ENCODE results near the gene TIFAB. TPM values are rescaled to one million over a fixed set of nuclear protein-coding genes. Genes with fewer than 3 reads are reported as not detected.
A peak's percentile ranks its signal among the peaks of the same experiment; 100 is the strongest.

TIFAB gene
- total RNA-seq, 1 donor from 2014 or later = not detected

GRCh38 chr5:135460246-135461033 is 8.3 kb upstream of the TIFAB start:
- DNase-seq (ENCODE audit: low spot score) = peak; percentile 74

- DNase-seq (ENCODE audit: low spot score) = no peak
Observed at GRCh38 chr5:135458921-135459331, 6.8 kb upstream of the TIFAB start.

GRCh38 chr5:135458356-135458755 is 6.2 kb upstream of the TIFAB start:
- DNase-seq (ENCODE audit: low spot score) = no peak

DNA sequence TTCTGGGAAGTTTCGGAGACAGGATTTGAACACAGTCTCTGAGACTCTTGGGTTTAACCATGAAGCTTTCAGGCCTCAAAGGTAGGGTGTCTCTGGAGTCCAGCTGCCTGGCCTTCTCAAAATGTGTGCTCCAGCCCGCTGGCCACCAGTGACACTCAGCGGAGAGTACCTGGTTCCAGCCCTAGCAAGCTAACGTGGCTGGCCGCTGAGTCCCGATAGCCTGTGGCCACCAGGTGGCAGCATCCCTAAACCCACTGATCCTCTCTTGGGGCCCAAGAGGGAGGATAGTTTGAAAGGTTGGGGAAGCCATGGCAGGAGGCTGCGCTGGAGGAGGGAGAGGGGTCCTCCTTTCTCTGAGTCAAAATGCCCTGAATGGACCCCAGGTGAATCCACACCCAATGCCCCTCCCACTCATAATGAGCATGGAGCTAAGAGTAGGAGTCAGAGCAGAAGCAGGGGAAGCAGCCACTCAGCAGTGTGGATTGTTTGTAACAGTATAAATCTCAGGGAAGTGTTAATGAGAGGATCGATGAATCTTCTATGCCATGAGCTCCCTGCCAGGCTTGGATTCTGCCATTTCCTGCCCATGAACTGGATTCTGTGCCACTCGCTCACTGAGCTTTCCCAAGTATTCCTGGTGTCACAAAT is 5.4 kb upstream of the TIFAB start:
- peak; percentile 81 for DNase-seq (ENCODE audit: low spot score)

GRCh38 chr5:135456238-135457099 is 4.3 kb upstream of the TIFAB start:
- peak; percentile 77 for DNase-seq (ENCODE audit: low spot score)

GRCh38 chr5:135455876-135456237 is 3.7 kb upstream of the TIFAB start:
- peak; percentile 67 for DNase-seq (ENCODE audit: low spot score)

DNA sequence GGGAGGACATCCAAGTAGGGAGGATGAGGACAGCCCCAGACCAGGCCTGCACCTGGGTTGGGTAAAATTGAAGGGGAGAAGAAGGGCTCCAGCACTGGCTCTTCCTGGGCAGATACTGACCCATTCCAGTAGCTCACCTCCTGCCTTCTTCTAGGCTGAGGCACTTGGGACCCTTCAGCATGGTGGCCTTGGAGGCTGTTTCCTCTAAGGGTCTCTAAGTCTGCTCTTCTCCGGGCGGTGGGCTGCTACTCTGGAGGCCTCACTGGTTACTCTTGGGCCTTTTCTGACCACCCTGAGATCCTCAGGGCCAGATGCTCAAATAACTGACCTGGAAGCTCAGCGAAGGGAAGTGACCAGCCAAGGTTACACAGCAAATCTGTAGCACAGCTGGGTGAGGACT is 2.8 kb upstream of the TIFAB start:
- peak; percentile 45 for DNase-seq (ENCODE audit: low spot score)

DNA sequence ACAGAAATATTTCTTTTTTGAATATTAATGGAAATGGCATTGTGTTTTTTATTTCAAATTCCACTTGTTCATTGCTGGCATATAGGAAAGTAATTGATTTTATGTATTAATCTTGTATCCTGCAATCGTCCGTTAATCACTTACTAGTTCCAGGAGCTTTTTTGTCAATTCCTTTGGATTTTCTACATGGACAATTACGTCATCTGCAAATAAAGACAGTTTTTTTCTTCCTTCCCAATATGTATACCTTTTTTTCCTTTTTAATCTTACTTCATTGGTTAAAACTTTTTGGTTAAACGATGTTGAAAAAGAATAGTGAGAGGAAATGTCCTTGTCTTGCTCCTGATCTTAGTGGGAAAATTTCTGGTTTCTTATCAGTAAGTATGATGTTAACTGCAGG is 1.5 kb upstream of the TIFAB start:
- DNase-seq (ENCODE audit: low spot score) = no peak

DNA sequence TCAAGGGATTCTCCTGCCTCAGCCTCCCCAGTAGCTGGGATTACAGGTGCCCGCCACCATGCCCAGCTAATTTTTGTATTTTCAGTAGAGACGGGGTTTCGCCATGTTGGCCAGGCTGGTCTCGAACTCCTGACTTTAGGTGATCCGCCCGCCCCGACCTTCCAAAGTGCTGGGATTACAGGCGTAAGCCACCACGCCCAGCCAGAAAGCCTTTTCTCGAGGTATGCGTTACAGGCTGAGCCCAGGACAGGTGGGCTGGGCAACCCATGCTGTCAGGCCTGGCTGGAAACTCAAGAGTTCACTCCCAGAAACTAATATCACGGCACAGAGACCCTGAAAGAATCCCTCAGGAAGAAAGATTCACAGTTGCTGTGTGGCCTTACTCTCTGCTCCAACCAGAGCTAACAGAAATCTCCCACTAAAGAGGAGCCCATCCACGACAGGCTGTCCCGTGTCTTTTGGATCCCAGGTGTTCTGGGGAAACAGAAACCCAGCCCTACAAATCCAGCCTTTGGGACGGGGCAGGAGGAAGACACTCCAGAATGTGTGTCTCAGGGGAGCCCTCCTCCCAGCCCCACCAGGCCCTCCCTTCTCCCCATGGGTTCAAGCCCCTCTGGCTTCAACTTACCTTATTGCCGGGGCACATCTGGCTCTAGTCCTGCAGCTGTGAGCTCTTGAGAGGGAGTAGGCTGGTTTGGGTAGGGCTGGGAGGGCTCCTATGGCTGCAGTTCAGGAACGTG is 400 bp downstream of the TIFAB start:
- peak; percentile 59 for DNase-seq (ENCODE audit: low spot score)

- peak; percentile 53 for DNase-seq (ENCODE audit: low spot score)
Observed at GRCh38 chr5:135450952-135451351, 1.2 kb downstream of the TIFAB start.

DNA sequence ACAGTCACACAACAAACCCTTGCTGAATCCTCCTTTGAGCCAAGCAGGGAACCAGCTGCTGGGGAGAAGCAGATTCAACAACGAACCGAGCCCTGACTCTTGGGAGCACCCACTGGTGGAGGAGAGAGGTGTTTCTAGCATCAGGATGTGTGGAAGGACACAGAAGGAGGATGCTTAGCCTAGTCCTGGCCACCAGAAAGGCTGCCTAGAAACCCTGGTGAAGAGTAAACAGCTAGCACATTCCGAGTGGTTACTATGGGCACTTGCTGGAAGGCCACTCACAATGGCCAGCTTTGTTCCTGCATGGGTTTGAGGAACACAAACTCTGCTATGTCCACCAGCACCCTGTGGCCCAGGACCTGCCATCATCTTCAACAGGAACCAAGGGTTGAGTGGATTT is 1.8 kb downstream of the TIFAB start:
- peak; percentile 68 for DNase-seq (ENCODE audit: low spot score)

DNA sequence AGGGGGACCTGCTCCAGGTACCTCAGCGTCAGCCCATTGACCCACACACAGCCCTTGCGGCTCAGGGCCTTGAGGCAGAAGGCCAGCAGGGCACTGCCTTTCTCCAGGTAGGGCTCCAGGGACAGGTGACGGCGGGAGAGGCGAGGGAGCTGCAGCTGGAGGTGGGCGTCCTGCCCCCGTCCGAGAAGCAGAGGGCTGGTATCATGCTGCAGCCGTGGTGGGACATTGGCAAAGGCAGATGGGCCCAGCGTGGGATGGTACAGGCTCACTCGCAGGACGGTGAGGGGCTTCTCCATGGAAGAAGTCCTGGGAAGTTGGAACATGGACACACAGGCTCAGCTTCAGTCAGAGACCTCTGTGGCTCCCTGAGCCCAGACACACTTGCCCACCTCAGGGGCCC is 2.5 kb downstream of the TIFAB start:
- DNase-seq (ENCODE audit: low spot score) = peak; percentile 78

GRCh38 chr5:135448791-135449507 is 3.2 kb downstream of the TIFAB start:
- DNase-seq (ENCODE audit: low spot score) = peak; percentile 55

- DNase-seq (ENCODE audit: low spot score) = peak; percentile 68
Observed at GRCh38 chr5:135448071-135448739, 3.9 kb downstream of the TIFAB start.

DNA sequence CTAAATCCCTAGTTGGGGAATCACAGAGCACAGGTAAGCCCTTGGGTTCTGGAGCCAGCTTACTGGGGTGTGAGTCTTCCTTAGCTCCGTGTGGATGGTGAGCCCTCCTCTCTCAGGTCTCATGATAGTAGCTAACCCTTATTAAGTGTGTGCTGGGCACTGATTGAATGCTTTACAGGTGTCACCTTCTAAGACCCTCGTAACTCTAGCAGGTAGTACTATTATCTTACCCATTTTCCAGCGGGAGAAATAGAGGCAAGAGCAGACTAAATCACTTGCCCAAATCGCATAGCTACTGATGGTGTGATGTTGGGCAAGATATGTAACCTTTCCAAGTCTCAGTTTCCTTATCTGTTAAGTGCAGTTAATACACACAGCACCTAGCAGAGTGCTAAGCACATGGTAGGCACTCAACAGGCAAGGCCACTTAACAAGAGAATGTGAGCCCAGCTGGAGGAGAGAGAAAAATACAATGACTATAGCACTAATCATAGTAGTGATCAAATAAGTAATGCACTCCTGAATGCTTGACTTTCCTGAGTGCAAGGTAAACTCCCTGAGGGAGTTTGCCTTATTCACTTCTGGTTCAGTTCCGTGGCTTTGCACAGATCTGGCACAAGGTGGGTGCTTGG is 4.7 kb downstream of the TIFAB start, which contains the start of gene DCANP1:
Gene DCANP1, minus strand, starts transcription at position 51 of the 632 bp plus-strand sequence. CDS start 240 bp downstream, outside the sequence.
- DNase-seq (ENCODE audit: low spot score) = no peak

DNA sequence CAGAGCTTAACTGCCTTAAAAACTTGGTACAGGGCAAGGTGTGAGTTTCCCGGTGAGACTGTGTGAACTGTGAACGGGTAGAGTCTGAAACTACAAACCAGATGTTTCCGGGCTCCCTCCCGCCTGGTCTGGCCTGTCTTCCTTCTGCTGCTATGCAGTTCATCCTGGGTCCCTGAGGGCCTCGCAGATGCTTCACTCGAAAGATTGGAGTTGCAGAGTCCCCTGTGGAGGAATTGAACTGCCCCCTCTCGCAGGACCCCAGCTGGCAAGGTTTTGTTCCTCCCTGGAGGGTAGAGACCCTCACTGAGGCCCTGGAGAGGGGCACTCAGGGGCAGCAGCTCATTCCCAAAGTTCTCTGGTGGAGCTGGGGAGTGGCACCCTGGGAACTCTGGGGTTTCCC is 5.5 kb downstream of the TIFAB start:
- DNase-seq (ENCODE audit: low spot score) = peak; percentile 77

- no peak for DNase-seq (ENCODE audit: low spot score)
Observed at GRCh38 chr5:135446206-135446605, 5.9 kb downstream of the TIFAB start.

DNA sequence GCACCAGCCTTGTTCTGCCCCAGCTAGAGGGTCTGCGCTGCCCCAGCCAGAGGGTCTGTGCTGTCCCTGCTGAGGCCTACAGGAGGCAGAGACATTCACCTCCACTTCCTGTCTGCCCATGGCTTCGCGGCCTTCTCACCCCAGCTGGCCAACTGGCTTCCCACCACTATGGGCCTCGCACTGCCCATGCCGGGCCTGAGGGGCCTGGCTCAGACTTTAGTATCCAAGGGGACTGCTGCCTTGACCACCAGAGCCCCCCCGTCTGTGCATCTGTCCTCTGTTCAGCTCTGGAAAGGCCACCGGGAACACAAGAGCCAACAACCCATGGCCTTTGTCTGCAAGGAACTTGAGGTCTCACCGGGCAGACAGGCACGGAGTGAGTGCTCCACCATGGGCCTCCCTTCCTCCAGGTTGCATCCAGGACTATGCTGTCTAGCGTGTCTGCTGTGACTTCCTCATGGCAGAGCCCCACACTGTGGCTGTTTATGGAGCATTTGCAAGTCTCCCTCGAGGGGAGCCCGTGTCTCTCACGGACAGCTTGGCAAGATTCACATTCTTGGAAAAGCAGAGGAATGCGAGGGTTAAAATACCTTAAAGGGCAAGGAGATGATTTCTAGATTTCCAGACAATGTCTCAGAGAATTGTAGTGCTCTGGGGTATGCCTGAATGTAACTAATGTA is 6.7 kb downstream of the TIFAB start:
- DNase-seq (ENCODE audit: low spot score) = peak; percentile 85

GRCh38 chr5:135444881-135445280 is 7.3 kb downstream of the TIFAB start:
- DNase-seq (ENCODE audit: low spot score) = peak; percentile 55
